Tibial nerve (tissue), 3 donors: ENCODE measurements around the gene VKORC1.

Experiments
- CTCF ChIP-seq, 5 experiments: fragments of 200-600 bp in 3 of 5; fragments of 450-650 bp in 2 of 5; sonication (generic) in 3 of 5; IDR thresholded peaks; one replicate each; pipeline ENCODE4 v1.5.1; 2016 to 2019; ENCODE audit warnings: antibody characterized with exemption in 5 of 5, mild to moderate bottlenecking in 3 of 5, moderate library complexity in 2 of 5
- POLR2A ChIP-seq, 2 donors: fragments of 450-650 bp; IDR thresholded peaks; one replicate each; pipeline ENCODE4 v1.6.1; 2017; ENCODE audit warnings: antibody characterized with exemption in 2 of 2, mild to moderate bottlenecking in 2 of 2, moderate library complexity in 2 of 2

DNA sequence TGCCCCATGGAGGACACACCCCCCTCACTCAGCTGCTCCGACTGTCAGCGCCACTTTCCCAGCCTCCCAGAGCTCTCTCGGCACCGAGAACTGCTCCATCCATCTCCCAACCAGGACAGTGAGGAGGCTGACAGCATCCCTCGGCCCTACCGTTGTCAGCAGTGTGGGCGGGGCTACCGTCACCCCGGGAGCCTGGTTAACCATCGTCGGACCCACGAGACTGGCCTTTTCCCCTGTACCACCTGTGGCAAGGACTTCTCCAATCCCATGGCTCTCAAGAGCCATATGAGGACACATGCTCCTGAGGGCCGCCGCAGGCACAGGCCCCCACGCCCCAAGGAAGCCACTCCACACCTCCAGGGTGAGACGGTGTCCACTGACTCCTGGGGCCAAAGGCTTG, 18.3 kb downstream of the VKORC1 start:
- TF ChIP-seq CTCF (IDR thresholded peaks at IDR 0.05) = no peak
- no peak for TF ChIP-seq POLR2A (IDR thresholded peaks at IDR 0.05)
